Mesothelial cell of epicardium (in vitro differentiated cells): Measurements from ENCODE around the gene TTC21B. TPM values are rescaled to one million over a fixed set of nuclear protein-coding genes. Genes with fewer than 3 reads are reported as not detected.

Source experiments
- DNase-seq, 2 experiments: peaks; one replicate each; pipeline ENCODE4 v3.0.0; 2021; ENCODE audit warnings: low spot score in 2 of 2; ENCODE audit not compliant: unreplicated experiment in 2 of 2
- H3K27ac Mint-ChIP-seq: 2 replicates; pipeline ENCODE4 v1.8.0; 2021; ENCODE audit warnings: mixed read lengths
- H3K27me3 Mint-ChIP-seq: 2 replicates; pipeline ENCODE4 v1.8.0; 2021; ENCODE audit warnings: low read depth, mixed read lengths
- H3K36me3 Mint-ChIP-seq: 2 replicates; pipeline ENCODE4 v1.8.0; 2021; ENCODE audit warnings: mixed read lengths
- H3K4me1 Mint-ChIP-seq: 2 replicates; pipeline ENCODE4 v1.8.0; 2021; ENCODE audit warnings: mixed read lengths
- H3K4me3 Mint-ChIP-seq: 2 replicates; pipeline ENCODE4 v1.8.0; 2021; ENCODE audit warnings: mild to moderate bottlenecking, moderate library complexity, mixed read lengths
- H3K9me3 Mint-ChIP-seq: 2 replicates; pipeline ENCODE4 v1.8.0; 2021; ENCODE audit warnings: mixed read lengths
- CTCF ChIP-seq: fragments of 200-600 bp; sonication (generic); IDR thresholded peaks from one replicate; pipeline ENCODE4 v1.5.0; 2021; ENCODE audit warnings: antibody characterized with exemption; ENCODE audit not compliant: unreplicated experiment
- total RNA-seq: library from RNA; stranded (reverse); gene quantifications from 3 replicates; pipeline ENCODE4 v1.2.1, GENCODE V29; 2021

TTC21B gene
- total RNA-seq, 1 donor from 2014 or later: 33.8 TPM

DNA sequence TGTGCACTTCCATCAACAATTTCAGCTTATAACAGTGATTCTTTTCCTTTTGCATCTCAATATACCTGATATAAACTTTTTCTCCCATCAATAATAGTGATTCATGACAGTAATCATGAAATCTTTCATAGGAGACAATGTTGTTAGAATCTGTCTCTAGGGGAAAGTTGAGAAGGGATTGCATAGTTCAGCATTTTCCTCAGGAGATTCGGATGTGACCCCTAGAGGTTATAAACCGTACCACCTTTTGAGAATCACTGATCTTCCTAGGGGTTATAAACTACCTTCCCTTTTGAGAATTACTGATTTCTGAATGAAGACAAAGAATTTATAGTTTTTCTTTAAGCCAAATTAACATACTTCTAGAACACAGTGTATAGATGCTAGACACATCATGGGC lies 106.6 kb downstream of the TTC21B start:
- Mint-ChIP-seq H3K9me3 (peaks cover 33% of the 10 kb centered on the region), H3K4me3 (no peak overlapping the region), H3K4me1 (no peaks in the 10 kb centered on the region), H3K27ac (no peak overlapping the region), H3K36me3 (peaks cover 21% of the 10 kb centered on the region), H3K27me3 (no peaks in the 10 kb centered on the region)
- no peak for TF ChIP-seq CTCF
- no peak for DNase-seq

GRCh38 chr2:165846056-165846455 lies 107.5 kb downstream of the TTC21B start:
- Mint-ChIP-seq H3K27me3 (no peaks in the 10 kb centered on the region), H3K4me1 (no peaks in the 10 kb centered on the region), H3K27ac (no peak overlapping the region)

DNA sequence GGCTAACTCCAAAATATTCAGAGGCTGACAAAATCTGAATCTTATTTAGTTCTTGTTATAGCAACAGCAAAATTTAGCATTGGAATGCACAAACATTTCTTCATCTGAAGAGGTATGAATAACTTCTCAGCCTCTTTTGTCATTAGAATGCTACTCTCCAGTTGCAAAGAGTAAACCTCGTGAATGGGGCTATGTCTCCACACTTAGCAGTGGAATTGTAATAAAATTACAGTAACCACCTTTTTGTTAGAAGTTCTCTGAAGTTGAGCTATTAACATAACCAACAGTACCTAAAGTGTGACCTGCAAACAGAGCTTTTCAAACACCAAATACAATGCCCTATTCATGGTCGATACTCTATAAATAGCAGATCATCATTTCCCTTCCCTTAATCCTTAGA lies 109.4 kb downstream of the TTC21B start:
- Mint-ChIP-seq H3K4me3 (no peak overlapping the region), H3K4me1 (no peaks in the 10 kb centered on the region), H3K27me3 (no peaks in the 10 kb centered on the region), H3K9me3 (peaks cover 12% of the 10 kb centered on the region), H3K36me3 (peaks cover 6% of the 10 kb centered on the region), H3K27ac (no peak overlapping the region)
- no peak for TF ChIP-seq CTCF
- no peak for DNase-seq

More at GRCh38 chr2:165846056-165846455, 107.5 kb downstream of the TTC21B start:
- TF ChIP-seq CTCF: no peak
- H3K9me3 Mint-ChIP-seq: peaks cover 25% of the 10 kb centered on the region
- no peak for DNase-seq
- H3K4me3 Mint-ChIP-seq: no peak overlapping the region
- peaks cover 15% of the 10 kb centered on the region for H3K36me3 Mint-ChIP-seq

DNA sequence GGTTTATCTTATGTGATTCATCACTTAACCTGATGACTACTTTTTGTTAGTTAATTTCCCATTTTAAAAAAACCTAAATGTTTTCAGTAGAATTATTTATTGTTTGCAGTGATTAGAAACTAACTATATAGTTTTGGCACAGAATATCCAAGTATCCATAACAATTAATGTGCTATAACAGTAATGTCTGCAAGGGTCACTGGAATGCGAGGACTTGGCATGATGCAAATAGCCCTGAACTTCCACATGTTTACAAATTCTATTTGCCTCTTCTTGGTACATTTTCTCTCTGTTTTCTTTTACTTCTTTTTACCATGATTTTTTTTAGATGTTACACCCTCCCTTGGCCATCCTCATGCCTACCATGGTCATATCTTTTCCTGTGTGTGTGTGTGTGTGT lies 110.2 kb downstream of the TTC21B start:
- H3K9me3 Mint-ChIP-seq: peaks cover 7% of the 10 kb centered on the region
- peaks cover 3% of the 10 kb centered on the region for H3K36me3 Mint-ChIP-seq
- TF ChIP-seq CTCF: no peak
- no peaks in the 10 kb centered on the region for H3K27me3 Mint-ChIP-seq
- no peak overlapping the region for H3K4me3 Mint-ChIP-seq
- no peaks in the 10 kb centered on the region for H3K4me1 Mint-ChIP-seq
- DNase-seq: no peak
- H3K27ac Mint-ChIP-seq: no peak overlapping the region

- TF ChIP-seq CTCF: no peak
- Mint-ChIP-seq H3K27me3 (no peaks in the 10 kb centered on the region), H3K27ac (no peak overlapping the region), H3K36me3 (peaks cover 3% of the 10 kb centered on the region), H3K4me1 (peaks cover 7% of the 10 kb centered on the region), H3K4me3 (no peak overlapping the region), H3K9me3 (peaks cover 5% of the 10 kb centered on the region)
- no peak for DNase-seq
Measured at GRCh38 chr2:165840333-165840958, 113.1 kb downstream of the TTC21B start.

DNA sequence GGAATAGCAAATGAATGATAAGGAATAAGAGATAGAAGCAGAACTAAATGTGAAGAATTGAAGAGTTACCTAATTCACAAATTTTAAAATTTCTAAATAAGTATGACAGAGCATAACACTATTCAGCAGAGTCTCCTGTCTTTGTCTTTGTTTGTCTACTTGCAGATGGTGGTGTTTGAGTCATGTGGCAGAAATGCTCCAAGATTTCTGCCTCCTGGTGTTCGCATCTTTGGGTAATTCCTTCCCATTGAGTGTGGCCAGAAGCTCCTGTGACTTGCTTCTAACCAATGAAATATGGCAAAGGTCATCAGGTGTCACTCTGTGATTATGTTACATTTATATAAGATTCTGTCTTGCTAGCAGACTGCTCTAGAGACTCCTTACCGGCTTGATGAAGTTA lies 114.0 kb downstream of the TTC21B start:
- Mint-ChIP-seq H3K4me1 (peaks cover 10% of the 10 kb centered on the region), H3K27ac (no peak overlapping the region), H3K36me3 (peaks cover 3% of the 10 kb centered on the region), H3K9me3 (peaks cover 5% of the 10 kb centered on the region), H3K4me3 (no peak overlapping the region), H3K27me3 (no peaks in the 10 kb centered on the region)
- TF ChIP-seq CTCF: no peak
- no peak for DNase-seq
